Naive thymus-derived CD4-positive, alpha-beta T cell (primary cell): ENCODE data around the gene AADACL3. TPM values are rescaled to one million over a fixed set of nuclear protein-coding genes. Genes with fewer than 3 reads are reported as not detected.

Experiments
- ATAC-seq: fragments of 150-1000 bp; cut with Tn5 transposase; 2 replicates; pipeline ENCODE4 v1.10.0; 2021; ENCODE audit warnings: mild to moderate bottlenecking, moderate library complexity
- CTCF ChIA-PET: fragments of 350-600 bp; sonication (Branson Sonifier 250); formaldehyde crosslinking; loops from one replicate; lab custom pipeline; 2021; ENCODE audit warnings: antibody characterized with exemption; lab: Charles Lee
- POLR2A ChIA-PET: fragments of 350-600 bp; sonication (Branson Sonifier 250); formaldehyde crosslinking; loops from one replicate; lab custom pipeline; 2021; ENCODE audit warnings: antibody characterized with exemption, inconsistent platforms; lab: Charles Lee
- DNase-seq, 9 donors: peaks; one replicate each; pipeline versions ENCODE4 v3.0.0 to v3.0.0-alpha.2; 2020 to 2022; ENCODE audit warnings: mixed read lengths in 1 of 9
- H3K27ac ChIP-seq: one replicate; pipeline ENCODE4 v1.7.0; 2013; ENCODE audit warnings: mild to moderate bottlenecking, low read depth, low read length, moderate library complexity
- H3K27me3 ChIP-seq, 2 donors: one replicate each; pipeline ENCODE4 v1.7.0; 2013; ENCODE audit warnings: low read length in 2 of 2, mild to moderate bottlenecking in 2 of 2, moderate library complexity in 2 of 2; ENCODE audit not compliant: control insufficient read depth in 2 of 2, insufficient read depth in 2 of 2
- H3K36me3 ChIP-seq, 3 experiments: 1 replicate in 2 of 3; 2 replicates in 1 of 3; pipeline ENCODE4 v1.7.0; 2013; ENCODE audit warnings: low read length in 3 of 3, mild to moderate bottlenecking in 3 of 3, moderate library complexity in 1 of 3; ENCODE audit not compliant: insufficient read depth in 3 of 3, control insufficient read depth in 2 of 3
- H3K4me1 ChIP-seq, 2 donors: one replicate each; pipeline ENCODE4 v1.7.0; 2013; ENCODE audit warnings: low read length in 2 of 2, mild to moderate bottlenecking in 2 of 2, moderate library complexity in 1 of 2; ENCODE audit not compliant: control insufficient read depth in 2 of 2, insufficient read depth in 2 of 2
- H3K4me3 ChIP-seq: 2 replicates; pipeline ENCODE4 v1.7.0; 2013; ENCODE audit warnings: mild to moderate bottlenecking, low read length
- H3K9me3 ChIP-seq, 3 experiments: 1 replicate in 2 of 3; 2 replicates in 1 of 3; pipeline ENCODE4 v1.7.0; 2013; ENCODE audit warnings: low read length in 3 of 3; ENCODE audit not compliant: control insufficient read depth in 2 of 3
- H3K27ac Mint-ChIP-seq, 9 donors: one replicate each; pipeline ENCODE4 v1.8.0; 2020 to 2022; ENCODE audit warnings: mixed read lengths in 9 of 9, mild to moderate bottlenecking in 8 of 9, moderate library complexity in 5 of 9, inconsistent platforms in 2 of 9
- H3K27me3 Mint-ChIP-seq, 5 donors: one replicate each; pipeline ENCODE4 v1.8.0; 2021 to 2022; ENCODE audit warnings: mixed read lengths in 5 of 5, mild to moderate bottlenecking in 1 of 5
- H3K36me3 Mint-ChIP-seq, 5 donors: one replicate each; pipeline ENCODE4 v1.8.0; 2020 to 2022; ENCODE audit warnings: mixed read lengths in 5 of 5, mild to moderate bottlenecking in 3 of 5, inconsistent platforms in 1 of 5
- H3K4me1 Mint-ChIP-seq, 7 donors: one replicate each; pipeline ENCODE4 v1.8.0; 2020 to 2022; ENCODE audit warnings: mixed read lengths in 7 of 7, mild to moderate bottlenecking in 3 of 7, inconsistent platforms in 1 of 7
- H3K4me3 Mint-ChIP-seq, 10 donors: one replicate each; pipeline ENCODE4 v1.8.0; 2020 to 2022; ENCODE audit warnings: mild to moderate bottlenecking in 10 of 10, mixed read lengths in 10 of 10, moderate library complexity in 6 of 10, inconsistent platforms in 2 of 10
- H3K9me3 Mint-ChIP-seq, 11 donors: one replicate each; pipeline ENCODE4 v1.8.0; 2020 to 2022; ENCODE audit warnings: mixed read lengths in 11 of 11, mild to moderate bottlenecking in 4 of 11, inconsistent platforms in 1 of 11, moderate library complexity in 1 of 11
- intact Hi-C, 2 donors: fragments of 100-400 bp; cut with micrococcal nuclease; formaldehyde crosslinking; loops; one replicate each; pipeline ENCODE4 v1.15.1; 2023
- polyA plus RNA-seq, 2 donors: library from polyadenylated mRNA; unstranded; fragments of 300-500 nt; fragmentation: Illumina TruSeq; gene quantifications; one replicate each; pipeline ENCODE4 v1.2.3, GENCODE V29; 2021
- total RNA-seq, 6 experiments: library from RNA in 5 of 6; stranded (reverse) in 5 of 6; gene quantifications; 1 replicate in 5 of 6; 2 replicates in 1 of 6; pipeline ENCODE4 v1.2.3 and lab custom pipeline; 2021 to 2026

AADACL3 gene
- total and polyA plus RNA-seq, 7 experiments from 2014 or later, result not detected

- ATAC-seq (no peak), DNase-seq (no peak)
- H3K4me1 ChIP-seq, result no peaks in the 10 kb centered on the region
- Mint-ChIP-seq H3K4me1 (no peaks in the 10 kb centered on the region), H3K27me3 (peaks cover 16 to 28% (median 22%) of the 10 kb centered on the region in 5 donors), H3K27ac (no peak overlapping the region), H3K9me3 (peaks cover 0 to 28% (median 7%) of the 10 kb centered on the region in 11 donors), H3K4me3 (no peak overlapping the region), H3K36me3 (peaks cover 0 to 7% (median 0%) of the 10 kb centered on the region in 5 donors)
- no peak overlapping the region for H3K27ac ChIP-seq
- intact Hi-C loops, result no loop called here
- H3K9me3 ChIP-seq, result no peaks in the 10 kb centered on the region
- ChIA-PET CTCF (no interaction called here), POLR2A (no interaction called here)
- peaks cover 0 to 4% of the 10 kb centered on the region in 2 donors for H3K27me3 ChIP-seq
- no peaks in the 10 kb centered on the region for H3K36me3 ChIP-seq
- no peak overlapping the region for H3K4me3 ChIP-seq
Measured at GRCh38 chr1:12678350-12678749, 37.6 kb upstream of the AADACL3 start.

GRCh38 chr1:12678820-12679219 lies 37.1 kb upstream of the AADACL3 start:
- peaks cover 0 to 28% (median 7%) of the 10 kb centered on the region in 11 donors for H3K9me3 Mint-ChIP-seq
- H3K27ac Mint-ChIP-seq, result no peak overlapping the region
- no peak overlapping the region for H3K4me3 ChIP-seq
- ChIA-PET POLR2A (no interaction called here), CTCF (no interaction called here)
- no peak overlapping the region for H3K4me3 Mint-ChIP-seq
- H3K4me1 ChIP-seq, result no peaks in the 10 kb centered on the region
- H3K36me3 Mint-ChIP-seq, result peaks cover 0 to 7% (median 0%) of the 10 kb centered on the region in 5 donors
- no peaks in the 10 kb centered on the region for H3K9me3 ChIP-seq
- H3K4me1 Mint-ChIP-seq, result no peaks in the 10 kb centered on the region
- peaks cover 0 to 4% of the 10 kb centered on the region in 2 donors for H3K27me3 ChIP-seq
- peaks cover 17 to 30% (median 22%) of the 10 kb centered on the region in 5 donors for H3K27me3 Mint-ChIP-seq
- intact Hi-C loops, result no loop called here
- DNase-seq (no peak), ATAC-seq (no peak)
- no peaks in the 10 kb centered on the region for H3K36me3 ChIP-seq
- H3K27ac ChIP-seq, result no peak overlapping the region

DNA sequence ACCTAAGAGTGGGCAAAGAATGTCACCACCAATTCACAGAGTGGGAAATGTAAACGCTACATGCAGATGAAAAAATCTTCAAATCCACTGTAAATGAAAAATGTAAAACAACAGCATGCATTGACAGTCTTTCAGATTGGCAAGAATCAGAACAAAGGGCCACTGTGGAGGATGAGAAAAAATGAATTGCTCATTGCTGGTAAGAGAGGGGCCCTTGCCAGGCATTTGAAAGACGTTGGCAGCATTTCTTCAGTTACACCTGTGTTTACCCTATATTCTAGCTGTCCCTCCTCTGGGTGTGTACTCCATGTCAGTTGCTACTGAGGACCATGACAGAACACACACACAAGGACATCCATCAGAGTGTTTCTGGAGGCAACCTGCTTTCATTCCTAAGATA lies 25.8 kb upstream of the AADACL3 start:
- no peak overlapping the region for H3K27ac Mint-ChIP-seq
- no peaks in the 10 kb centered on the region for H3K36me3 ChIP-seq
- no peaks in the 10 kb centered on the region for H3K9me3 ChIP-seq
- H3K4me3 ChIP-seq, result no peak overlapping the region
- no peaks in the 10 kb centered on the region for H3K27me3 ChIP-seq
- H3K36me3 Mint-ChIP-seq, result no peaks in the 10 kb centered on the region
- H3K4me1 ChIP-seq, result no peaks in the 10 kb centered on the region
- no peak overlapping the region for H3K27ac ChIP-seq
- intact Hi-C loops, result no loop called here
- ChIA-PET CTCF (no interaction called here), POLR2A (no interaction called here)
- H3K9me3 Mint-ChIP-seq, result peaks cover 0 to 4% (median 0%) of the 10 kb centered on the region in 11 donors
- no peak for DNase-seq
- H3K27me3 Mint-ChIP-seq, result peaks cover 3 to 18% (median 10%) of the 10 kb centered on the region in 5 donors
- ATAC-seq, result no peak
- H3K4me3 Mint-ChIP-seq, result no peak overlapping the region
- no peaks in the 10 kb centered on the region for H3K4me1 Mint-ChIP-seq

- ChIA-PET POLR2A (no interaction called here), CTCF (no interaction called here)
- ATAC-seq (no peak), DNase-seq (no peak)
- intact Hi-C loops, result no loop called here
- H3K4me1 ChIP-seq, result no peaks in the 10 kb centered on the region
- Mint-ChIP-seq H3K27ac (no peak overlapping the region), H3K27me3 (peaks cover 6 to 12% (median 10%) of the 10 kb centered on the region in 5 donors), H3K4me1 (no peaks in the 10 kb centered on the region), H3K36me3 (no peaks in the 10 kb centered on the region), H3K4me3 (no peak overlapping the region), H3K9me3 (peaks cover 0 to 4% (median 0%) of the 10 kb centered on the region in 11 donors)
- no peak overlapping the region for H3K4me3 ChIP-seq
- H3K9me3 ChIP-seq, result no peaks in the 10 kb centered on the region
- H3K27ac ChIP-seq, result no peak overlapping the region
- no peaks in the 10 kb centered on the region for H3K27me3 ChIP-seq
- H3K36me3 ChIP-seq, result no peaks in the 10 kb centered on the region
Measured at GRCh38 chr1:12692967-12693782, 22.7 kb upstream of the AADACL3 start.

DNA sequence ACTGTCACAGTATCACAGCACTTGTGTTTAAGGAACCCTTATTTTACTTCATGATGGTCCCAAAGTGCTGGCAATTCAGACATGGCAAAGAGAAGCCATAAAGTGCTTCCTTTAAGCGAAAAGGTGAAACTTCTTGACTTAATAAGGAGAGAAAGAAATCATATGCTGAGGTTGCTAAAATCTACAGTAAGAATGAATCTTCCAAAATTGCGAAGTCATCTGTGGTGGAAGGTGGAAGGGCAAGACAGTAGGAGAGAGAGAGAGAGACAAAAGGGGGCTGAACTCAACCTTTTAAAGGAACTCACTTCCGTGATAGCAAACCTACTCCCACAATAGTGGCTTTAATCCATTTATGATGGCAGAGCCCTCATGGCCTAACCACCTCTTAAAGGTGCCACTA lies 19.3 kb upstream of the AADACL3 start:
- Histone ChIP-seq H3K4me3 (no peak overlapping the region), H3K27ac (no peak overlapping the region), H3K4me1 (no peaks in the 10 kb centered on the region), H3K36me3 (no peaks in the 10 kb centered on the region), H3K27me3 (no peaks in the 10 kb centered on the region), H3K9me3 (no peaks in the 10 kb centered on the region)
- ATAC-seq (no peak), DNase-seq (no peak)
- no peak overlapping the region for H3K4me3 Mint-ChIP-seq
- intact Hi-C loops, result no loop called here
- CTCF ChIA-PET, result no interaction called here
- peaks cover 0 to 8% (median 3%) of the 10 kb centered on the region in 5 donors for H3K36me3 Mint-ChIP-seq
- peaks cover 17 to 28% (median 28%) of the 10 kb centered on the region in 5 donors for H3K27me3 Mint-ChIP-seq
- no peaks in the 10 kb centered on the region for H3K4me1 Mint-ChIP-seq
- POLR2A ChIA-PET, result no interaction called here
- no peak overlapping the region for H3K27ac Mint-ChIP-seq
- H3K9me3 Mint-ChIP-seq, result peaks cover 0 to 8% (median 3%) of the 10 kb centered on the region in 11 donors

- no peaks in the 10 kb centered on the region for H3K4me1 ChIP-seq
- no peak overlapping the region for H3K27ac ChIP-seq
- ATAC-seq (no peak), DNase-seq (no peak)
- no peak overlapping the region for H3K4me3 ChIP-seq
- ChIA-PET CTCF (no interaction called here), POLR2A (no interaction called here)
- Mint-ChIP-seq H3K4me1 (no peaks in the 10 kb centered on the region), H3K27me3 (peaks cover 17 to 28% (median 24%) of the 10 kb centered on the region in 5 donors), H3K4me3 (no peak overlapping the region), H3K27ac (no peak overlapping the region), H3K9me3 (peaks cover 0 to 9% (median 3%) of the 10 kb centered on the region in 11 donors), H3K36me3 (peaks cover 0 to 8% (median 3%) of the 10 kb centered on the region in 5 donors)
- H3K27me3 ChIP-seq, result no peaks in the 10 kb centered on the region
- no peaks in the 10 kb centered on the region for H3K36me3 ChIP-seq
- intact Hi-C loops, result no loop called here
- H3K9me3 ChIP-seq, result no peaks in the 10 kb centered on the region
Measured at GRCh38 chr1:12697397-12697796, 18.5 kb upstream of the AADACL3 start.
